IPS-NIHi7 (cell line): ENCODE measurements around the gene PSMC3.

Source experiments
- DNase-seq: peaks from one replicate; pipeline ENCODE4 v3.0.0; 2012; ENCODE audit warnings: mixed read lengths; ENCODE audit errors: extremely low spot score

The PSMC3 gene

DNA sequence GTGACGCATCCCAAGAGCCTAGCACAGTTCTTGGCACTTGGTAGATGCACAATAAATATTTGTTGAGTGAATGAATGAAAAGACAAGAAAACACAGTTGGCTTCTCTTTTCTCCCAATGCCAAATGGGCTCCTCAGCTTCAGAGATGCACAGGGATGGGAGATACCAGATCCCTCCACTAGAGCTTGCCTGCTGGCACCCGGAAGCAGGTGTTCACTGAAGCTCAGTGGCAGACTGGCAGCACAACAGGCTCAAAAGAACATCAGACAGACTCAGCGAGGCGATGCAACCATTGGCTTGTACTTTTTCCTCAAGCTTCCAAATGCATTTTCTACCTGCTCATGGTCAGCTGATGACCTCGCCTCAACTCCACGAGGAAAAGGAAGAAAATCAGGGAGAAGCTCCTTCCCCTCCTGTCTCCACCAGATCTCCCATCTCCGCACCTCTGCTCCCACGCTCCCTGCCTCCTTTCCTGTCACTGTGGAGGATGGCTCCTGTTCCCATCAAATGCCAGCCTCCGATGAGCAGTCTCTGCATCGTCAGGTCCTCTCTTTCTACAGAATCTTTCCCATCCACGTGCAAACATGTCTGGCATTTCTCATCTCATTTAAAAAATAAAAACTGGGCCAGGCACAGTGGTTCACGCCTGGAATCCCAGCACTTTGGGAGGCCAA lies 16.9 kb upstream of the PSMC3 start:
- DNase-seq, result no peak

GRCh38 chr11:47442514-47442913 lies 16.3 kb upstream of the PSMC3 start:
- no peak for DNase-seq

DNA sequence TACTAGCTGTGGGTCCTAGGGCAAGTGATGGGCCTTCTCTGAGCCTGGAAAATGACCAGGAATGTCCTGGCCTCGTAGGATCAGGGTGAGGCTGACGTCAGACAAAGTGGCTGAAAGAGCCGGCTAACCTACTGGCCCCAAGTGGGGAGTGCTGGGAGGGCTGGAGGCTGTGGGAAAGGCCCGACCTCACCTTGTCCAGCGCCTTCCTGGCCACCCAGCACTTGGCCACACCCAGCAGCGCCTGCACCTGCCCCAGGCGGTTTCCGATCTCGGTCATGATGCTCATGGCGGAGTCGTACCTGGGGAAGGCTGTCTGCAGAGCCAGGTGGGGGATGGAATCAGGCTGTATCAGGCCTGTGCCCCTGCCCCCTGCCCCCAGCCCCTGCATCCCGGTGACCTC lies 15.2 kb upstream of the PSMC3 start:
- DNase-seq, result no peak

DNA sequence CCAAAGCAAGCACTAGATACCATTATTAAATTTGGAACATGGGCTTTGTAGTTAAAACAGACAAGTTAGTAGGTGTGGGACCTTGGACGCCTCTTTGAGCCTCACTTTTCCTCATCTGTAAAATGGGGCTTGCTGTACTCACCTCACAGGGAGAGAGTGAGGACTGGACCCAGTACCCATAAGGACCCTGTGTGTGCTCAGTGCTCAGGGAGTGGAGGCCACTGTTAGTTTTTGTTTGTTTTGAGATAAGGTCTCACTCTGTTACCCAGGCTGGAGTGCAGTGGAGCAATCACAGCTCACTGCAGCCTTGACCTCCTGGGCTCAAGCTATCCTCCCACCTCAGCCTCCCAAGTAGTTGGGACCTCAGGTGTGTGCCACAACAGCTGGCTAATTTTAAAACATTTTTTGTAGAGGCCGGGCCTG lies 13.8 kb upstream of the PSMC3 start:
- DNase-seq, result no peak

- no peak for DNase-seq
Observed at GRCh38 chr11:47438721-47439120, 12.5 kb upstream of the PSMC3 start.

DNA sequence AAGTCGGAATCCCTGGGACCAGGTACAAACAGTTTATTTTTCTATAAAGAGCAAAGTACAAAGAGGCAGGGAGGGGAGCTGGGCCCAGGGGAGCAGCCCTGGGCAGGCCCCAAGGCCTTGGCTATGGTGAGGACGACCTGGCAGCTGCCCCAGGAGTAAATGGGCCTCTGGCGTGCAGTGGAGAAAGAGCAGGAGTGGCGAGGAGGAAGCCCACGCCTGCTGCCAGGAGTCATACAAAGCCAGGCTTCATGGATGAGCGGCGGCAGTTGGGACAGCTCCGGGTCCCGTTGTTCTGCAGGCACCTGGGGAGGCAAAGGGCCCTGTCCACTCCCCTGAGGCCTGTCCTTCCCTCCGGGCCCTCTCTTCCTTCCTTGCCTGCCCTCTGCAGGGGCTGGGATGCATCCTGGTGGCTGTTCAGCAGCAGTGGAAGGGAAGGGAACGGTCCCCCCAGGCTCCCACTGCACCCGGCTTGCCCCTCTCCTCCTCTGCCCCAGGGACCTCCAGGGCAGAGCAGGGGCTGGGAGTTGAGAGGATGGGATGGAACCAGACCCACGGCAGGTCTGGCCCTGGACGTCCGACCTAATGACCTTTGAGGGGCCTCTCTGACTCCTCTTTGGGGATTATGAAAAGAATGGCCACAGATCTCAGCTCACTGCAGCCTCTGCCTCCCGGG lies 11.6 kb upstream of the PSMC3 start:
- no peak for DNase-seq

GRCh38 chr11:47437218-47437745 lies 11.0 kb upstream of the PSMC3 start:
- DNase-seq, result no peak

GRCh38 chr11:47436726-47437125 lies 10.5 kb upstream of the PSMC3 start:
- no peak for DNase-seq

- DNase-seq, result no peak
Observed at GRCh38 chr11:47435687-47436086, 9.4 kb upstream of the PSMC3 start.

- DNase-seq, result no peak
Observed at GRCh38 chr11:47434011-47434786, 8.0 kb upstream of the PSMC3 start.

GRCh38 chr11:47433157-47433556 lies 6.9 kb upstream of the PSMC3 start:
- DNase-seq, result no peak

DNA sequence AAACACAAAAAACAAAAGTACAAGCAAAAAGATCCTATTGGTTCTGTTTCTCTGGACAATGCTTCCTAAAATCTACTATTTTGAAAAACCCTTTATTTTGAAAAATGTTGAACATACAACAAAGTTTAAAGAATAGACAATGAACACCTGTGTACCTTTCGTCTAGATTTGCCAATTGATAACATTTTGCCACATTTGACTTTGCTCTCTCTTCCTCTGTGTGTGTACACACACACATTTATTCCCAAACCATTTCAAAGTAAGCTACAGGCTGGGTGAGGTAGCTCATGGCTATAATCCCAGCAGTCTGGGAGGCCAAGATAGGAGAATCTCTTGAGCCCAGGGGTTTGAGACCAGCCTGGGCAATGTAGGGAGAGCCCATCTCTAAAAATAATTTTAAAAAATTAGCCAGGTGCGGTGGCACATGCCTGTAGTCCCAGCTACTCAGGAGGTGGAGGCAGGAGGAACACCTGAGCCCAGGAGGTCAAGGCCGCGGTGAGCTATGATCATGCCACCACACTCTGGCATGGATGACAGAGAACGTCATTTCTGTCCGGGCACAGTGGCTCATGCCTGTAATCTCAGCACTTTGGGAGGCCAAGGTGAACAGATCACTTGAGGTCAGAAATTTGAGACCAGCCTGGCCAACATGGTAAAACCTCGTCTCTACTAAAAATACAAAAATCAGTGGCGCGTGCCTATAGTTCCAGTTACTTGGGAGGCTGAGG lies 5.3 kb upstream of the PSMC3 start:
- no peak for DNase-seq

DNA sequence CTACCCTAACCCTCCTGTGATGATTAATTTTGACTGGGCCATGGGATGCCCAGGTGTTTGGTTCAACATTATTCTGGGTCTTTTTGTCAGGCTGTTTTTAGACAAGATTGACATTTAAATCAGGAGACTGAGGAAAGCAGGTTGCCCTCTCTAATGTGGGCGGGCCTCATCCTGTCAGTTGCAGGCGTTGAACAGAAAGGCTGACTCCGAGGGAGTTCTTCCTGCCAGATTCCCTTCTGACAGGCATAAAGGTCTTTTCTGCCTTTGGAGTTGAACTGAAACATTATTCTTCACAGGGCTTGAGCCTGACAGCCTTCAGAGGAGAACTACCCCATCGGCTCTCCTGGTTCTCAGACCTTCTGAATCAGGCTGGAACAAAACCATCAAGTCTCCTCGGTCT lies 4.3 kb upstream of the PSMC3 start:
- DNase-seq, result no peak

- DNase-seq, result no peak
Observed at GRCh38 chr11:47425611-47426010, 628 bp downstream of the PSMC3 start.

- DNase-seq, result no peak
Observed at GRCh38 chr11:47418454-47419259, 7.6 kb downstream of the PSMC3 start.

DNA sequence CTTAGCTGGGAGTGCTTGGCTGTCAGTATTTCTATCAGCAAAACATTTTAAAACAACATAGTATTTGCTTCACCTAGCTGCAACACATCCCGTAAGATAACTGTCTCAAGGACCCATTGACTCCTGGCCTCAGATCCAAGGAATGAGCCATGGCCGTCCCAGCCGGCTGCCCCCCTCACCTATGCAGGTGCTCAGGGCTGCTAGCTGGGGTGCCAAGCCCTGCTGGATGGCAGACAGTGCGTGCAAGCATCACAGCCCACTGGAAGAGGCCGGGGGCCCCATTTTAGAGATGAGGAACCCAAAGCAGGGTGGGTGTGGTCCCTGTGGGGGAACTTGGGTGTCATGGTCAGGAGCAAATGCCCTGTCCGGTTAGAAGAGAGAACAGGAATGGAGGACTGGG lies 8.5 kb downstream of the PSMC3 start:
- no peak for DNase-seq

GRCh38 chr11:47415949-47416472 lies 10.2 kb downstream of the PSMC3 start:
- DNase-seq, result peak; percentile 53

- no peak for DNase-seq
Observed at GRCh38 chr11:47415091-47415854, 11.0 kb downstream of the PSMC3 start.

- DNase-seq, result no peak
Observed at GRCh38 chr11:47414685-47415070, 11.6 kb downstream of the PSMC3 start.
